ENCODE data around the gene PADI4. TPM values are rescaled to one million over a fixed set of nuclear protein-coding genes. Genes with fewer than 3 reads are reported as not detected.
"Not testable (repeated sequence)": the region's sequence is repeated elsewhere in the genome, so short reads cannot be mapped to it uniquely, and the experiment has no call there.

Gene PADI4
- total RNA-seq, 1 experiment from 2014 or later = not detected

DNA sequence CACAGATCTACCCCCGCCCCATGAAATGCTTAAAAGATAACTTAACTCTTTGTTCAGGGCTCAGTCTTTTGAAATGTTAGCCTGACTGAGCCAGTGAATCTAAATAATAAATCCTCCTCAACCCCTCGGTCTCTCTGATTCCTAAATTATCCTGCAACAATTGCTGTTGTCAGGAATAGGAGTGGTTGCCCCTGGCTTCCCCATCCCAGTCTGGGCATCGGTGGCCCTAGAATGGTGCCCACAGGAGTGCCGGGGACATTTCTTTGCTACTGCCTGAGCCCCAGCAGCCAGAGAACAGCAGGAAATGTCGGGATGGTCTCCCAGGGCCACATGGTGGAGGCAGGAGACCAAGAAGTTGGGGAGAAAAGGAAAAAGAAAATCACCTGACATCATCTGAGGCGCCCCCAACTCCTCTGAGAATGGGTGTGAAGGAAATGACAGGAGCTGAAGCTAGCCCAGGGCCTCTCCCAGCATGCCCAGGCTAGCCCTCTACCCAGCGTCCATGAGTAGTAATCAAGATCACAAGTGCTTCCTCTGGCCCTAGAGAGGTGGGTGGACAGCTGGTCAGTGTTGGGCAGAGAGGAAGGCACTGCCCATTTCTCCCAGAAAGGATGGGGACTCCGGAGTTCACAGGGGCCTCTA, 1.6 kb downstream of the PADI4 start:
- no peaks in the 10 kb centered on the region for H3K36me3 ChIP-seq
- H3K4me1 ChIP-seq (replicated peaks) = no peaks in the 10 kb centered on the region
- no peak overlapping the region for H3K27ac ChIP-seq
- no peak overlapping the region for H3K4me3 ChIP-seq
- H3K27me3 ChIP-seq (replicated peaks) = peaks cover 10% of the 10 kb centered on the region; the same call in 1 of the 2 replicates
- no peaks in the 10 kb centered on the region for H3K9me3 ChIP-seq (replicated peaks)
- DNase-seq (ENCODE audit: low read depth in 1 of 2, low spot score in 2 of 2) = no peak

DNA sequence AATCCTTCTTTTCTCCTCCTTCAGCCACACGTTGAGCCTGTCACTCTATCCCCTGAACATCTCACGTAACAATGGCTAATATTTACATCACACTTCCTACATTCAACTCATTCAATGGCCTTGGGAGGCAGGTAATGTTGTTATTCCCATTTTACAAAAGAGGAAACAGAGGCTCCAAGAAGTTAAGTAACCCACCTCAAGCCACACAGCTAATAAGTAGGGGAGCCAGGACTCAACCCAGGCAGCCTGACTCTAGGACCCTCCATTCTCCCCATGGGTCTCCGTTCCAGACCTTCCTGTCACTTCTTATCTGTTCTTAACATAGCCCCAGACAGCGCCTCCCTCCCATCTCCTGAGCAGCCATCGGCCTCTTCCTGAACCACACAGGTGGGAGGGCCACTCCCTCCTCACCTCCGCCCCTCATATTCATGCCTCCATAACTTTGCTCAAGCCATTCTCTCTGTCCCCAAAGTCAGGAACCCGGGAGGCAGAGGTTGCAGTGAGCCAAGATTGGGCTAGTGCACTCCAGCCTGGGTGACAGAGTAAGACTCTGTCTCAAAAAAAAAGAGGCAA, 2.2 kb downstream of the PADI4 start:
- Histone ChIP-seq H3K4me3 (no peak overlapping the region), H3K9me3 (replicated peaks) (no peaks in the 10 kb centered on the region), H3K4me1 (replicated peaks) (no peaks in the 10 kb centered on the region), H3K27me3 (replicated peaks) (peaks cover 10% of the 10 kb centered on the region; the same call in 1 of the 2 replicates), H3K27ac (no peak overlapping the region), H3K36me3 (no peaks in the 10 kb centered on the region)
- DNase-seq (ENCODE audit: low read depth in 1 of 2, low spot score in 2 of 2) = no peak

DNA sequence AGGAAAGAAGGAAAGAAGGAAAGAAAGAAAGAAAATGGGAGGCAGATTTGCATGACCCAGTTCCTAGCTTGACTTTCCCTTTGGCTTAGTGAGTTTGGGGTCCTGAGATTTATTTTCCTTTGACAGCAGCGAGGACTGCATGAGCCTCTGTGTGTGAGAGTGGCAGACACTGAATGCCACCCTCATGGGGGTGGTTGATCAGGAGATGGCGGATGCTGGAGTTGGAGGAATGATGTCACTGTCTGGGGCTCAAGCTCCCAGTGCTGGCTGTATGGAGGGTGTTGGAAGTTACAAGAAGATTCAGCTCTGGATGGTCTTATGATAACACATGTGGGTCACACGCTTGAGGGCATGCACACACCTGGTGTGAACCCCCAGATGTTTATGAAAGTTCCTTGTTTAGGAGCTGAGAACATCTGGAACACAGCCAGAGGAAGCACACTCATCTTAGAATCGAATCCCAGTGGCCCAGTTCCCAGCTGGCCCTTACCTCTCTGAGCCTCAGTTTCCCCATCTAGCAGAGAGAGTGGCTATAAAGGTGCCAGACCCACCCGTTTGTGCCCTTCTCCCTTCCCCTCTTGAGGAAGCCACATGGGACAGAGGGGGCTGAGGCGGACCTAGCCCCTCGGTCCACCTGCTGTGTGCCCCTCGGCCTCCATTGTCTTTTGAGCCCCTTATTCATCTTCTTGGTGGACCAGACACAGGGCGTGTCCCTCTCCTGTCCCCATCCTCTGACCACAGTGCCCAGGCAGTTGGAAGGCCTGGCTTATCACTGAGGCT, 5.7 kb downstream of the PADI4 start:
- Histone ChIP-seq H3K4me1 (replicated peaks) (no peaks in the 10 kb centered on the region), H3K4me3 (no peak overlapping the region), H3K27ac (no peak overlapping the region), H3K36me3 (no peaks in the 10 kb centered on the region), H3K27me3 (replicated peaks) (peaks cover 7% of the 10 kb centered on the region; the same call in 1 of the 2 replicates), H3K9me3 (replicated peaks) (no peaks in the 10 kb centered on the region)
- no peak for DNase-seq (ENCODE audit: low read depth in 1 of 2, low spot score in 2 of 2)

DNA sequence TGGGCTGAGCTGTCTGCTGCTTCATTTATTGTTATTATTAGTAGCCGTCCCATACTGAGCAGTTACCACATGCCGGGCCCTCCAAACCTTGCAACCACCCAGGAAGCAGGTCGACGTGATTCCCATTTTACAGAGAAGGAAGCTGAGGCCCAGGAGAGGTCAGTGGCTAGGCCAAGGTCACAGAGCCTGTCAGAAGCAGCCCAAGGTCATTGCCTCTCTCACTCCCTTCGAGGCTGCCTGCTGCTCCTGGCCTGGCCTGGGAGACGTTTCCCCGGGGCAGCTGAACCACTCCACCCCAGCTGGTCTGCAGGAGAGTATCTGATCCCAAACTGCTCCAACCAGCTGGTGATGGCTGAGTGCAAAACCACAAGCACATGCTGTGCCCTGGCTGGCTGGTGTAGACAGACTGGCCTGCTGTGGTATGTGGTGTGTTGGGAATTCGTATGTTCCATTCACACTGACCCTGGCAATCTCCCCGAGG, 6.5 kb downstream of the PADI4 start:
- no peak for DNase-seq (ENCODE audit: low read depth in 1 of 2, low spot score in 2 of 2)
- H3K4me3 ChIP-seq = no peak overlapping the region

DNA sequence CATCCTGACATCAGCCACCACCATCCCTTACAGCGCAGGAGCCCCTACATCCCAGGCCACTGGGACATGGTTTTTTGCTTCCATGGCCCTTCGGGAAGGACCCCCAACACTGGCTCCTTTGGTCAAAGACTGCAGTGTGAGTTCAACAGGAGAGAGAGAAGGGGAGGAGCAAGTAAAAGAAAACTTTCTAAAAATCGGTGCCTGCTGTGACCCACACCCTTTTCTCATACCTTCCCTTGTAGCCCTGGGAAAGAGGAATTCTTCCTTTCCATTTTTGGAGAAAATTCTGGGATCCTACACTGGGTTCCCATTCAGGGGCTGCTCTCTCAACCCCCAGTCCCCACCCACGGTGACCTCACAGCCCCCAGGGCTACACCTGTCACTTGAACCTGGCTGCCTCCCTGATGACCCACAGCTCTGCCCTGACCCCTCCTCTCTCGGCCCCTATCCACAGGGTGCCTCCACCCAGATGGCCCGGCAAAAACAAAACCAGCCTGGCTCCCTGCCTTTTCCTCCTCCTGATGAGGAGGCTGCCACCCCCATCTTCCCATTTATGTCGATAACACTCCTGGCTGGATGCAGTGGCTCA, 7.6 kb downstream of the PADI4 start:
- H3K9me3 ChIP-seq (replicated peaks) = peaks cover 6% of the 10 kb centered on the region; the same call in 1 of the 2 replicates
- no peaks in the 10 kb centered on the region for H3K36me3 ChIP-seq
- H3K27ac ChIP-seq = no peak overlapping the region
- DNase-seq (ENCODE audit: low read depth in 1 of 2, low spot score in 2 of 2) = no peak
- H3K4me1 ChIP-seq (replicated peaks) = no peaks in the 10 kb centered on the region
- H3K27me3 ChIP-seq (replicated peaks) = peaks cover 10% of the 10 kb centered on the region; the same call in 1 of the 2 replicates
- H3K4me3 ChIP-seq = no peak overlapping the region

More for the DNA sequence above, 6.5 kb downstream of the PADI4 start:
- Histone ChIP-seq H3K27me3 (replicated peaks) (peaks cover 3% of the 10 kb centered on the region; the same call in 1 of the 2 replicates), H3K36me3 (no peaks in the 10 kb centered on the region), H3K4me1 (replicated peaks) (no peaks in the 10 kb centered on the region), H3K27ac (no peak overlapping the region), H3K9me3 (replicated peaks) (no peaks in the 10 kb centered on the region)

DNA sequence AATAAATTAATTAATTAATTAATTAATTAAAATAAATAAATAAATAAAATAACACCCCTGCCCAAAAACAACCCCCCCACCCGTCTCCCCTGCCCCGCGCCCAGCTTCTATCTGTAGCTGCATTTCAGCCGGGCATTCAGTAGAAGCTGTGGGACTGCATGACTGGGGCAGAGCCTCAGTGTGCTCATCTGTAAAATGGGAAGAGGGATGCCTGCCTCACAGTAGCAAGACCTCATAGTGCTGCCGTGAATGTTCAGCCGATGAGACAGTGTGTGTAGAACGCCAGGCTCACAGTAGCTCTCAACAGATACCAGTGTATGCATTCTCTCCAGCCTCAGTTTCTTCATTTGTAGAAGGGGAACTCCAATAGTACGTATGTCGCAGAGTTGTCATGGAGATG, 8.7 kb downstream of the PADI4 start:
- Histone ChIP-seq H3K27ac (no peak overlapping the region), H3K27me3 (replicated peaks) (peaks cover 10% of the 10 kb centered on the region; the same call in 1 of the 2 replicates), H3K36me3 (no peaks in the 10 kb centered on the region), H3K9me3 (replicated peaks) (peaks cover 6% of the 10 kb centered on the region; the same call in 1 of the 2 replicates), H3K4me3 (no peak overlapping the region), H3K4me1 (replicated peaks) (no peaks in the 10 kb centered on the region)
- DNase-seq (ENCODE audit: low read depth in 1 of 2, low spot score in 2 of 2) = no peak

DNA sequence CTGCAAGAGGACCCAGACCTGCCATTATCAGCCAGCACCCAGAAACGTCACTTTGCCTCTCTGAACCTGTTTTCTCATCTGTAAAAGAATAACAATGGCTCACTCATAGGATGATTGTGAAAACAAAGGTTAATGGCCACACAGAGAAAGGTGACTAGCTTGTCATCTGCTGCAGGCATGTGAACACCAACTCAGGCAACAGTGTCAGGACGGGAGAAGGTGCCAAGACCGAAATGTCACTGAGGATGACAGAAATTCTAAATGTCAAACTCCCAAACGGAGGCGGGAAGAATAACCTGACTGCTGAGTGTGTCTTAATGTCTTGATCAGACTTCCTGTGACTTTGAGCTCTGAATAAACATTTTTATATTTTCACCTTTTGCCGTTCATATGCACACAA, 10.3 kb downstream of the PADI4 start:
- Histone ChIP-seq H3K27me3 (replicated peaks) (peaks cover 15% of the 10 kb centered on the region; the same call in 1 of the 2 replicates), H3K4me3 (no peak overlapping the region), H3K4me1 (replicated peaks) (no peaks in the 10 kb centered on the region)

DNA sequence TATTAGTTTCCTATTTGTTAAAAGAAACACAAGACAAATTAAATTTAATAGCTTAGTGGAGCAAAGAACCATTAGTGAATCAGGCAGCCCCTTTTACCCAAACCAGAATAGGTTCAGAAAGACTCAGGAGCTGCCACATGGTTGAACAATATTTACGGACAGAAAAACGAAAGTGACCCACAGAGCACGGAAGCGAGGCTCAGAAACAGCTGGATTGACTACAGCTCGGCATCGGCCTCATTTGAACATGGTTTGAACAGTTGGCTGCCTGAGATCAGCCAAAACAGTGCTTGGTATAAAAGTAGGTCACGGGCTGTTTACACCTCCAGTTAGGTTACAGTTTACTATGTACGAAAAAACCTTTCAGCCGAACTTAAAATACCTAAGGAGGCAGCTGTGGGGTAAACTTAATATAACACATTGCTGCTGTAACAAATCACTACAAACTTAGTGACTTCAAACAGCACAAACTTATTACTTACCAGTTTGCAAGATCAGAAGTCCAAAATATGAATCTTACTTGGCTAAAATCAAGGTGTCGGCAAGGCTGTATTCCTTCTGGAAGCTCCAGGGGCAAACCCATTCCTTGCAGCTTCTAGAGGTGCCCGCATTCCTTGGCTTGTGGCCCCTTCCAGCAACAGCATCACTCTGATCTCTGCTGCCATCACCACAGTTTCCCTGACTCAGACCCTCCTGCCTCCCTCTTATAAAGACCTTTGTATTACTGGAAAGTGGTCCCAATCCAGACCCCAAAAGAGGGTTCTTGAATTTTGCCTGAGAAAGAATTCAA, 11.8 kb downstream of the PADI4 start:
- Histone ChIP-seq H3K27ac (no peak overlapping the region), H3K9me3 (replicated peaks) (peaks cover 6% of the 10 kb centered on the region; the same call in 1 of the 2 replicates), H3K4me1 (replicated peaks) (no peaks in the 10 kb centered on the region), H3K27me3 (replicated peaks) (peaks cover 15% of the 10 kb centered on the region), H3K4me3 (no peak overlapping the region), H3K36me3 (no peaks in the 10 kb centered on the region)
- DNase-seq (ENCODE audit: low read depth in 1 of 2, low spot score in 2 of 2) = no peak

More for the DNA sequence above, 10.3 kb downstream of the PADI4 start:
- H3K27ac ChIP-seq = no peak overlapping the region
- H3K36me3 ChIP-seq = no peaks in the 10 kb centered on the region
- H3K9me3 ChIP-seq (replicated peaks) = peaks cover 6% of the 10 kb centered on the region; the same call in 1 of the 2 replicates
- no peak for DNase-seq (ENCODE audit: low read depth in 1 of 2, low spot score in 2 of 2)

DNA sequence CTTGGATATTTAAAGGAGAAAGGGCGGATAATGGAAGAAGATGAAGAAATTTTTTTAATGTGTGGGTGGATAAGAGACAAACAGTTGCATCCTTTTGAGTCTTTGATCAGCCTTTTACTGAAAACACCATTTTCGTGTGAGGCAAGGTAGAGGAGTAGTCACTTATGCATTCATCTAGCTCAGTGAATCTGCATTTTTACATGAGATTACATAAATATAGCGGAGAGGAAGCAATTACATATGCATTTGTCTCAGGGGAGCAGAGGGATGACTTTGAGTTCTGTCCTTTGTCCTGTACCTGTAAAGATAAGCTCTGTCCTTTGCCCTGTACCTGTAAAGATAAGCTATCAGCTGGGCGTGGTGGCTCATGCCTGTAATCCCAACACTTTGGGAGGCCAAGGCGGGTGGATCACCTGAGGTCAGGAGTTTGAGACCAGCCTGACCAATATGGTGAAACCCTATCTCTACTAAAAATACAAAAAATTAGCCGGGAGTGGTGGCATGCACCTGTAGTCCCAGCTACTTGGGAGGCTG, 13.9 kb downstream of the PADI4 start:
- H3K4me1 ChIP-seq (replicated peaks); H3K27ac ChIP-seq; H3K4me3 ChIP-seq; DNase-seq (ENCODE audit: low read depth in 1 of 2, low spot score in 2 of 2); H3K36me3 ChIP-seq; H3K9me3 ChIP-seq (replicated peaks): not testable (repeated sequence)
- peaks cover 27% of the 10 kb centered on the region for H3K27me3 ChIP-seq (replicated peaks)

DNA sequence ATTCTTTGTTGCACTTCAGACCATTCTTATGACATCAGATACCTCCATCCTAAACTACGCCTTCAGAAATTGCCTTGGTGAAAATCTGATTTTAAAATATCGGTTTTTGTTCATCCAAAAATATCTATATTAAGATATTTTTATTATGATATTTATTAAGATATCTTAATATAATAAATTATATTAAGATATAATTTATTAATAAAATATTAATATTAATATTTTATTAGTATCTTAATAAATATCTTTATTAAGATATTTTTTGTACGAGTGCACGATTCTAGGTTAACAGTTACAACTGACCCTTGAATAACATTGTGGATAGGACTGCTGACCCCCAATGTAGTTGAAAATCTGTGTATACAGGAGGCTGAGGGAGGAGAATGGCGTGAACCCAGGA, 20.9 kb downstream of the PADI4 start:
- no peak for DNase-seq (ENCODE audit: low read depth in 1 of 2, low spot score in 2 of 2)
- Histone ChIP-seq H3K4me3 (no peak overlapping the region), H3K27ac (no peak overlapping the region), H3K9me3 (replicated peaks) (no peaks in the 10 kb centered on the region; the same call in 1 of the 2 replicates), H3K27me3 (replicated peaks) (peaks cover 22% of the 10 kb centered on the region), H3K36me3 (no peaks in the 10 kb centered on the region), H3K4me1 (replicated peaks) (no peaks in the 10 kb centered on the region)

DNA sequence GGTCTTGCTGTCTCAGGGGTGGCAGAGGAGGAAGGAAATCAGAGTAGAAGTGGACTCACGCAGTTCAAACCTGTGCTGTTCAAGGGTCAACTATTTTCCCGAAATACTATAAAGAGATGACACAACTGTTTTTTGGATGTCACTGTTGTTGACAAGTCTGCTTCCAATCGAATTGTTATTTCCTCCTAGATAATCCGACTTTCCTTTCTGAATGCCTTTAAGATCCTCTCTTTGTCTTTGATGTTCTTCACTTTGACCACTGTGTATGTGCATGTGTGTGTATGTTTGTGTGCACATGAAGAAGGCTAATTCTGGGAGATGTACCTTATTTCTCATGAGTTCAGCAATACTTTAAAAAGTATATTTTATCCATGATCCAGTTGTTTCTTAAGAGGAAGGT, 21.6 kb downstream of the PADI4 start:
- Histone ChIP-seq H3K27me3 (replicated peaks) (peaks cover 20% of the 10 kb centered on the region), H3K27ac (no peak overlapping the region), H3K9me3 (replicated peaks) (no peaks in the 10 kb centered on the region; the same call in 1 of the 2 replicates), H3K36me3 (no peaks in the 10 kb centered on the region), H3K4me1 (replicated peaks) (no peaks in the 10 kb centered on the region), H3K4me3 (no peak overlapping the region)
- no peak for DNase-seq (ENCODE audit: low read depth in 1 of 2, low spot score in 2 of 2)

DNA sequence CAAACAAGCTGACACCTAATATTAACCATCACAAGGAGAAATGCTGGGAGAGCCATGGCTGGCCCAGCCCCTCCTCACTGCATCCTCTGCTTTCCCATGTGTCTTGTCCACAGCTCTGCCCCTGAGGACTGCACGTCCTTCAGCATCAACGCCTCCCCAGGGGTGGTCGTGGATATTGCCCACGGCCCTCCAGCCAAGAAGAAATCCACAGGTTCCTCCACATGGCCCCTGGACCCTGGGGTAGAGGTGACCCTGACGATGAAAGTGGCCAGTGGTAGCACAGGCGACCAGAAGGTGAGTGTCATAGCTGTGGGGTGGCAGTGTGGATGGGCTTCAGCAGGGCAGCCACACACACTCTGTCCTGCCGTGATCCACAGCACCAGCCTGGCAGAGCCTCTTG, 22.9 kb downstream of the PADI4 start:
- H3K36me3 ChIP-seq = no peaks in the 10 kb centered on the region
- H3K27me3 ChIP-seq (replicated peaks) = peaks cover 11% of the 10 kb centered on the region; the same call in 1 of the 2 replicates
- no peak for DNase-seq (ENCODE audit: low read depth in 1 of 2, low spot score in 2 of 2)
- H3K9me3 ChIP-seq (replicated peaks) = no peaks in the 10 kb centered on the region; the same call in 1 of the 2 replicates
- no peaks in the 10 kb centered on the region for H3K4me1 ChIP-seq (replicated peaks)
- H3K27ac ChIP-seq = no peak overlapping the region
- H3K4me3 ChIP-seq = no peak overlapping the region

DNA sequence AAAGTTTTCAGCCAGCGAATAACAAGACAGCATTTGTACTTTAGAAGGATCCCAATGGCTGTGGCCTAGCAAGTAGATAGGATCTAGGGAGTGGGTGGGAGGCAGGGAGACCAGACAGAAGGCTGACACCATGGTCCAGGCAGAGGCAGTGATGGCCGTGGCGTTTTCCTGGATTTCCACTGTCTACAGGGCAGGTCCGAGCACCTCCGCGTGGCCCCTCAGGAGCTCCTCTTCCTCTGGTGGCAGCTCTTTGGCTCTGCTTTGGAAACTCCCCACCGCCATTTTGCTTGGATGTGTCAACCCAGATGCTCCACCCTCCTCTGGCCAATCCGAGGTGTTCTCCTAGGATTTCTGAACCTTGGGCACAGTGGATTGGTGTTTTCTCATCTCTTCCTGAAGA, 25.1 kb downstream of the PADI4 start:
- DNase-seq (ENCODE audit: low read depth in 1 of 2, low spot score in 2 of 2) = no peak
- Histone ChIP-seq H3K9me3 (replicated peaks) (no peaks in the 10 kb centered on the region; the same call in 1 of the 2 replicates), H3K27ac (no peak overlapping the region), H3K27me3 (replicated peaks) (0 out of 2 replicates have a peak, but pooled peaks cover 7% of the 10 kb centered on the region), H3K4me3 (no peak overlapping the region), H3K4me1 (replicated peaks) (no peaks in the 10 kb centered on the region), H3K36me3 (no peaks in the 10 kb centered on the region)
